Measurements from ENCODE around the gene WNT7B. TPM values are rescaled to one million over a fixed set of nuclear protein-coding genes. Genes with fewer than 3 reads are reported as not detected.

The WNT7B gene
- total and polyA plus RNA-seq, 2 of the 8 experiments (the other 6 are each of a cell fraction or from before 2014, with no cell fraction given), result 0.14 to 0.24 TPM

- Histone ChIP-seq H3K79me2 (ENCODE audit: control insufficient read depth in 1 of 2, insufficient read depth in 2 of 2, low read length in 2 of 2) (peaks cover 0 to 6% of the 10 kb centered on the region in 2 experiments; a peak in 1 of 4 replicates), H3K23ac (ENCODE audit: insufficient read length) (no peak overlapping the region), H3K14ac (ENCODE audit: insufficient read length) (no peak overlapping the region), H2BK120ac (replicated peaks; ENCODE audit: low read depth, low read length) (peak overlapping the region; percentile 64), H3K36me3 (ENCODE audit: control insufficient read depth in 2 of 4, insufficient read depth in 4 of 4, low read length in 3 of 4) (peaks cover 0 to 10% (median 0%) of the 10 kb centered on the region in 4 experiments; a peak in 4 of 8 replicates), H3K18ac (ENCODE audit: extremely low read depth, low read length) (peak overlapping the region; percentile 71; the same call in 1 of the 2 replicates), H3K4me1 (replicated peaks in 1 of 4; ENCODE audit: control insufficient read depth in 3 of 4, insufficient read depth in 4 of 4, low read length in 3 of 4) (peaks cover 3 to 26% (median 17%) of the 10 kb centered on the region in 4 experiments), H2BK20ac (ENCODE audit: low read length) (no peak overlapping the region), H2BK12ac (ENCODE audit: low read depth, low read length) (peak overlapping the region; percentile 75; the same call in 1 of the 2 replicates), H3K79me1 (ENCODE audit: low read depth, low read length) (no peaks in the 10 kb centered on the region), H4K8ac (ENCODE audit: extremely low read depth, insufficient read depth, low read length) (peak overlapping the region; percentile 45; the same call in 1 of the 2 replicates), H2BK5ac (ENCODE audit: low read depth, low read length) (peak overlapping the region; percentile 52; the same call in 1 of the 2 replicates), H3K4me3 (ENCODE audit: extremely low read depth in 1 of 4, insufficient read depth in 2 of 4, low read depth in 3 of 4, low read length in 4 of 4) (peak overlapping the region; percentile 12 to 63 (median 20); a peak in 6 of 8 replicates), H2BK15ac (ENCODE audit: low read length) (peak overlapping the region; percentile 61; the same call in 1 of the 2 replicates), H3K9ac (replicated peaks in 1 of 4; ENCODE audit: extremely low read depth in 1 of 4, low read depth in 3 of 4, low read length in 3 of 4) (no peak overlapping the region), H4K20me1 (replicated peaks in 1 of 2; ENCODE audit: control insufficient read depth in 1 of 2, insufficient read depth in 2 of 2, low read length in 2 of 2) (peaks cover 2 to 37% of the 10 kb centered on the region in 2 experiments), H3K27me3 (replicated peaks in 1 of 4; ENCODE audit: control insufficient read depth in 3 of 4, extremely low read depth in 1 of 4, insufficient read depth in 3 of 4, low read length in 3 of 4) (peaks cover 57 to 72% (median 69%) of the 10 kb centered on the region in 4 experiments), H3K9me3 (ENCODE audit: insufficient read depth in 2 of 2, low read depth in 1 of 2, low read length in 1 of 2) (peaks cover 3 to 8% of the 10 kb centered on the region in 2 experiments; a peak in 3 of 4 replicates), H3K27ac (ENCODE audit: low read depth, low read length) (no peak overlapping the region), H3K23me2 (ENCODE audit: low read depth, low read length) (peaks cover 25% of the 10 kb centered on the region), H3K4me2 (ENCODE audit: insufficient read depth in 1 of 2, low read depth in 2 of 2, low read length in 2 of 2) (peak overlapping the region; percentile 53 to 70), H3K4ac (replicated peaks; ENCODE audit: insufficient read length, low read depth, low read length) (peak overlapping the region; percentile 85), H4K91ac (replicated peaks; ENCODE audit: insufficient read length, low read length) (no peak overlapping the region), H2AFZ (ENCODE audit: low read length) (no peak overlapping the region), H3K56ac (replicated peaks; ENCODE audit: insufficient read length, low read depth, low read length) (no peak overlapping the region), H4K5ac (ENCODE audit: insufficient read length, low read depth, low read length) (no peak overlapping the region), H2AK5ac (ENCODE audit: low read depth, low read length) (no peak overlapping the region)
- 11% methylated on average over 27 of the region's 29 CpGs; no CpG with 5 or more reads in 1 of the 2 experiments for WGBS, 2 experiments (ENCODE audit: extremely low coverage in 1 of 2, insufficient coverage in 1 of 2, insufficient read length in 1 of 2, insufficient replicate concordance in 2 of 2, low coverage in 1 of 2, low lambda C conversion rate in 2 of 2, missing lambda C conversion rate in 1 of 2)
- POLR2A ChIA-PET (ENCODE audit: partially characterized antibody), result no interaction called here
- peak in 1 of 2 experiments; percentile 72 for DNase-seq (ENCODE audit: low read depth in 1 of 2, low spot score in 2 of 2)
- TF ChIP-seq SUZ12 (IDR thresholded peaks at IDR 0.05; ENCODE audit: low read length), result peak; percentile 86
- TF ChIP-seq EZH2 (IDR thresholded peaks at IDR 0.05; ENCODE audit: low read depth, low read length, severe bottlenecking), result peak; percentile 78
- TF ChIP-seq KDM1A (IDR thresholded peaks at IDR 0.05; ENCODE audit: borderline replicate concordance, low read length), result no peak
- CTCF ChIA-PET (ENCODE audit: partially characterized antibody), result interaction anchor here (0.5 to 1.2 kb wide), 12 partner anchors 28 to 563 kb away, joined by 3 to 9 read pairs (median 4); no protein-coding TSS in a partner anchor
- FAIRE-seq, result no peak
Measured at GRCh38 chr22:45977551-45978274, 751 bp upstream of the WNT7B start.
